Tibial artery (tissue), 4 donors: ENCODE data around the gene AKAP13.

Source experiments
- DNase-seq, 2 donors: peaks; one replicate each; pipeline ENCODE4 v3.0.0-alpha.2; 2019
- H3K27ac ChIP-seq, 2 donors: fragments of 200-600 bp; sonication (generic) in 1 of 2; 1 replicate in 1 of 2; 2 replicates in 1 of 2; pipeline ENCODE4 v1.5.1; 2018 to 2019; ENCODE audit warnings: mild to moderate bottlenecking in 1 of 2
- H3K27me3 ChIP-seq, 2 donors: fragments of 200-600 bp; sonication (generic) in 1 of 2; one replicate each; pipeline versions ENCODE4 v1.5.1 to v1.6.0; 2016 to 2019
- H3K36me3 ChIP-seq, 3 donors: fragments of 200-600 bp; sonication (generic) in 2 of 3; one replicate each; pipeline ENCODE4 v1.5.1; 2016 to 2019; ENCODE audit warnings: mild to moderate bottlenecking in 2 of 3
- H3K4me1 ChIP-seq, 4 donors: fragments of 200-600 bp; sonication (generic) in 2 of 4; 1 replicate in 3 of 4; 2 replicates in 1 of 4; pipeline ENCODE4 v1.5.1; 2016 to 2019
- H3K4me3 ChIP-seq, 2 donors: fragments of 200-600 bp; sonication (generic) in 1 of 2; 1 replicate in 1 of 2; 2 replicates in 1 of 2; pipeline ENCODE4 v1.5.1; 2018 to 2019; ENCODE audit warnings: mild to moderate bottlenecking in 2 of 2
- H3K9me3 ChIP-seq, 3 donors: fragments of 200-600 bp; sonication (generic) in 1 of 3; one replicate each; pipeline ENCODE4 v1.5.1; 2016 to 2019
- intact Hi-C: fragments of 100-400 bp; cut with DNase I; formaldehyde crosslinking; loops from one replicate; pipeline ENCODE4 v1.15.0; 2023; ENCODE audit warnings: low total_unique reads
- TF ChIP-seq, protein P1 (sequence below), 2 experiments: fragments of 200-600 bp in 1 of 2; fragments of 450-650 bp in 1 of 2; IDR thresholded peaks; one replicate each; pipeline ENCODE4 v1.5.1; 2017 to 2019; ENCODE audit warnings: antibody characterized with exemption in 2 of 2, mild to moderate bottlenecking in 1 of 2, moderate library complexity in 1 of 2

Gene AKAP13

DNA sequence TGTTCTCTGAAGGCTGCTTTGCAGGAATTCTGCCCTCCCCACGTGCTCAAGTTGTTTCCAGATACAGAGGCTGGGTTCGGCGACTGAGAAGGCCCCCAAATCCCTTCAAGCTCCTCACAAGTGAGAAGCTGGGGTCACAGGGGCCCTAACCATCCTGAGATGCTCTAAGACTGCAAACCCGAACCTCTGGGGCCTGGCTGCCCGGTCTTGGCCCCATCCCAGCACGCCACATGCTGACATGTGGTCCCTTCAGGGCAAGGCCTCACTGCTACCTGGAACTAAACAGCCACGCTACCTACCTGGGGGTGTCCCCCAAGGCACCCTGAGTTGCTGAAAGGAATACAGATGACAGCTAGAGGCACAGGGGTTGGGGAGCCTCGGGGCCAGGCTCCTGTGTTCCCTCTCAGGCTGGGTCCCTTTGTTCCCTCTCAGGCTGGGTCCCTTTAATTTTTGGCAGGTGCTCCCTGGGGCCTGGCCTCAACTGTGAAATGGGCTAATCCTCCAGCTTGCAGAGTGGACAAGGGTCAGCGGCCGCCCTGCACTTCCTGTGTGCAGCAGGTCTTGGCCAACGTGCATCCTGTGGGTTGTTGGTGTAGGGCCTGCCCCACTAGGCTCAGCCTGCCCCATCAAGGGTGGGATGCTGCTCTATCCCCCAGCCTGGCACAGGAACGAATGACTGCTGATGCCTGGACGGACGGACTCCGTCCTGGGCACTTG, 381.8 kb downstream of the AKAP13 start:
- intact Hi-C loops = no loop called here
- Histone ChIP-seq H3K4me3 (no peak overlapping the region), H3K36me3 (peaks cover 0 to 31% (median 17%) of the 10 kb centered on the region in 3 donors), H3K27ac (no peak overlapping the region), H3K9me3 (no peaks in the 10 kb centered on the region), H3K4me1 (peaks cover 0 to 34% (median 28%) of the 10 kb centered on the region in 4 donors), H3K27me3 (no peaks in the 10 kb centered on the region)
- DNase-seq = no peak
- TF ChIP-seq, protein P1, sequence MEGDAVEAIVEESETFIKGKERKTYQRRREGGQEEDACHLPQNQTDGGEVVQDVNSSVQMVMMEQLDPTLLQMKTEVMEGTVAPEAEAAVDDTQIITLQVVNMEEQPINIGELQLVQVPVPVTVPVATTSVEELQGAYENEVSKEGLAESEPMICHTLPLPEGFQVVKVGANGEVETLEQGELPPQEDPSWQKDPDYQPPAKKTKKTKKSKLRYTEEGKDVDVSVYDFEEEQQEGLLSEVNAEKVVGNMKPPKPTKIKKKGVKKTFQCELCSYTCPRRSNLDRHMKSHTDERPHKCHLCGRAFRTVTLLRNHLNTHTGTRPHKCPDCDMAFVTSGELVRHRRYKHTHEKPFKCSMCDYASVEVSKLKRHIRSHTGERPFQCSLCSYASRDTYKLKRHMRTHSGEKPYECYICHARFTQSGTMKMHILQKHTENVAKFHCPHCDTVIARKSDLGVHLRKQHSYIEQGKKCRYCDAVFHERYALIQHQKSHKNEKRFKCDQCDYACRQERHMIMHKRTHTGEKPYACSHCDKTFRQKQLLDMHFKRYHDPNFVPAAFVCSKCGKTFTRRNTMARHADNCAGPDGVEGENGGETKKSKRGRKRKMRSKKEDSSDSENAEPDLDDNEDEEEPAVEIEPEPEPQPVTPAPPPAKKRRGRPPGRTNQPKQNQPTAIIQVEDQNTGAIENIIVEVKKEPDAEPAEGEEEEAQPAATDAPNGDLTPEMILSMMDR (IDR thresholded peaks at IDR 0.05) = no peak

DNA sequence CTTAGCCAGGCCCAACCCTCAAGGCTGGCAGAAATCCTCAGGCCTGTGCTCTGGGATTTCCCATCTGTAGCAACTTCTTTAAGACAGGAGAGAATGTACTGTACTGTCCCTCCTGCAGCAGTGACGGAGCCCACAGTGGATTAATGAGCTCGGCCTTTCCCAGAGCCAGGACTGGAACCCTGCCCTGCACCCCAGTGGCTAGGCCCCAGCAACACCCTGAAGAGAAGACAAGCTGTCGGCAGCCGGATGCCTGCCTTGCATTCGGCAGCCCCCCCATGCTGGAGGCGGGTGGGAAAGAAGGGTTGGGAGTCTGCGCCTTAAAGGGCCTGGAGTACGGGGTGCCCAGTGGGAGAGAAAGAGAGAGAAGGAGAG, 382.3 kb downstream of the AKAP13 start:
- no peaks in the 10 kb centered on the region for H3K9me3 ChIP-seq
- H3K27ac ChIP-seq = no peak overlapping the region
- peaks cover 0 to 31% (median 17%) of the 10 kb centered on the region in 3 donors for H3K36me3 ChIP-seq
- H3K4me3 ChIP-seq = no peak overlapping the region
- TF ChIP-seq, protein P1 (IDR thresholded peaks at IDR 0.05) = no peak
- DNase-seq = no peak
- intact Hi-C loops = no loop called here
- peaks cover 0 to 34% (median 28%) of the 10 kb centered on the region in 4 donors for H3K4me1 ChIP-seq
- H3K27me3 ChIP-seq = no peaks in the 10 kb centered on the region

DNA sequence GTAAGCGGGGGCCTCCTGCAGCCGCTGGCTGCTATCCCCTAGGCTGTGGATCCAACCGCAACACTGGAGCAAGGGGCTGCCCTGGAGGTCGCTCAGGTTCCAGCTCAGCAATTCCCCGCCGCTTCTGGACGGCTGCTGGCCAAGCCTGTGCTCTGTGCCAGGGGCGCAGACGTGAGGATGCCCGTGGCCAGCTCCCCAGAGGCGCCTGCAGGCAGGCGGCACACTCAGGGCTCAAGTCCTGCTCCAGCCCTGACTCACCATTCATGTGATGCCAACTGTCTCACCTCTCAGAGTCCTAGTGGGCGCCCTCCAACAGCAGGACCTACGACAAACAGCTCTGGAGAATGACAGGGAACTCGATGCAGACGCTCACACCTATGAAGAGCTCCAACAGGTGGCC, 382.8 kb downstream of the AKAP13 start:
- no peak overlapping the region for H3K27ac ChIP-seq
- no peaks in the 10 kb centered on the region for H3K9me3 ChIP-seq
- H3K36me3 ChIP-seq = peaks cover 0 to 31% (median 16%) of the 10 kb centered on the region in 3 donors
- intact Hi-C loops = no loop called here
- DNase-seq = no peak
- TF ChIP-seq, protein P1 (IDR thresholded peaks at IDR 0.05) = no peak
- no peak overlapping the region for H3K4me3 ChIP-seq
- H3K4me1 ChIP-seq = peaks cover 0 to 34% (median 28%) of the 10 kb centered on the region in 4 donors
- no peaks in the 10 kb centered on the region for H3K27me3 ChIP-seq

DNA sequence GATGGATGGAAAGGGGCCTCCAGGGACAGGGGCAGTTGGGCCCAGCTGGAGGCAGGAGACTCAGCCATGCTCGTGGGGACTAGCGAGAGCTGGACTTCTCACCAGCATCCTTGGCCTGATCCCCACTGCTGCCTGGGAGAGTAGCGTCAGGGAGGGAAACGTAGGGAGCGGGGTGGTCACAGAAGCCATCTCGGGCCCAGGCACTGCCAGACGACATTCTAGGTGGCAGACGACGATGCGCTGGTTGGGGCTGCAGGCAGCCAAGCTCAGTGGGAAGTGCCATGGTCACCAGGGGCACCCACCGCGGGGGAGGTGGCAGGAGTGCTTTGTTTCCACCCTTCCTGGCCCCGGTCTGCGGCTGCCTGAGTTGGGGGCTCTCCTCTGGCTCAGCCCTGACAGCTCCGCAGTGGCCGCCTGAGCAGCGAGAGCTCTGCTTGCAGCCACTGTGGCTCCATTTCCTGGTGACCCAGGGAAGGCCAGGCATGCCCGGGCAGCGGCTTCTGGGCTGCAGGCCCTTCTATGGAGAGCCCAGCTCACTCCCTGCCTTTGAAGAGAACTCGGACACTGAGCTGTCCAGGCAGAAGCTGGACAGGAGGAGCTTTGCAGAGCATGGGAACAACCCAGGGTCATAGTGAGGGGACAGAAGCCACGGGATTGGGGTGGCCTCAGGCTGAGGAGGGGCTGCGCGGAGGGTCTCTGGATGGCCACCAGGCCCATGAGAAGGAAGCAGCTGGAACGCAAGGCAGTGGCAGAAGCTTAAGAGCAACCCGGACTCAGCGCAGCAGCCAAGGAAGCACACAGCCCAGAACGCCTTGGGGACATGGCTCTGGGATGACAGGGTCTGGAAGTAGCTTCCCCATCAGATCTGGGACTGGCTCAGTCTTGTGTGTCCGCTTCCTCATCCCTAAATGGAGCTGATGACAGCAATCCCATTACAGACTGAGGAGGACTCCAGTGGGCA, 383.6 kb downstream of the AKAP13 start:
- TF ChIP-seq, protein P1 (IDR thresholded peaks at IDR 0.05) = no peak
- Histone ChIP-seq H3K36me3 (peaks cover 0 to 33% (median 16%) of the 10 kb centered on the region in 3 donors), H3K27ac (peak overlapping the region; percentile 4 to 59), H3K9me3 (no peaks in the 10 kb centered on the region), H3K27me3 (no peaks in the 10 kb centered on the region), H3K4me1 (peaks cover 0 to 34% (median 28%) of the 10 kb centered on the region in 4 donors), H3K4me3 (no peak overlapping the region)
- intact Hi-C loops = no loop called here
- DNase-seq = no peak

DNA sequence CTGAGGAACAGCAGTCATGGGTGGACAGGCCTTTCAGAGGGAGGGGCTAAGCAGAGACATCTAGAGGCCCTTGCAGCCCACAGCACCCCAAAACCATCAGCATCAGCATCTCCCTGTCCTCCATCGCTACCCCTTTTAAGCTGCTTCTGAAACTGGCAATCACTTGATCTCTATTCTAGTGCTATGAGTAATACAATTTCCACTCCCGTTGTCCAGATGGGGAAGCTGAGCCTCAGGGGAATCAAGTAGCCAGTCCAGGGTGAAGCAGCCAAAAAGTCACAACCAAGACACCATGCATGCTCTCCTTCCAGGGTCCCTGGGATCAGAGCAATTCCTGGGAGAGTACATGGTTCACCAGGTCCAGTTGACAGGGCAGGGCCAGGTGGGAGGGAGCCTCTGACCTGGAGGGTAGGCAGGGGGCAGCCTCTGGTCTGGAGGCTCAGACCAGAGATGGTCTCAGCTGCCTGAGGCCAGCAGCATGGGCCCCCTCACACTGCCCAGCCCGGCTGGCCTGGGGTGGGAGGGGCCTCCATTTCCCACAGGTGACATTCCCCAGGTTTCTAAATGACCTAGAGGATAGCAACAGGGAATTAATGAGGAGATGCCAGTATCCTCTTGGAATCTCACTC, 384.4 kb downstream of the AKAP13 start:
- peaks cover 0 to 34% (median 25%) of the 10 kb centered on the region in 4 donors for H3K4me1 ChIP-seq
- no peak overlapping the region for H3K4me3 ChIP-seq
- TF ChIP-seq, protein P1 (IDR thresholded peaks at IDR 0.05) = no peak
- H3K9me3 ChIP-seq = no peaks in the 10 kb centered on the region
- no peak for DNase-seq
- intact Hi-C loops = no loop called here
- peak overlapping the region; percentile 4 to 59 for H3K27ac ChIP-seq
- H3K27me3 ChIP-seq = no peaks in the 10 kb centered on the region
- peaks cover 0 to 35% (median 15%) of the 10 kb centered on the region in 3 donors for H3K36me3 ChIP-seq
